Endothelial cell (in vitro differentiated cells): ENCODE data around the gene FAM135A. TPM values are rescaled to one million over a fixed set of nuclear protein-coding genes. Genes with fewer than 3 reads are reported as not detected.

Experiments used
- DNase-seq: peaks from one replicate; pipeline ENCODE4 v3.0.0; 2021; ENCODE audit warnings: low spot score
- H3K27ac Mint-ChIP-seq: one replicate; pipeline ENCODE4 v1.8.0; 2021; ENCODE audit warnings: mixed read lengths, inconsistent platforms; ENCODE audit not compliant: unreplicated experiment
- H3K27me3 Mint-ChIP-seq: one replicate; pipeline ENCODE4 v1.8.0; 2021; ENCODE audit warnings: mild to moderate bottlenecking, moderate library complexity, mixed read lengths, inconsistent platforms; ENCODE audit not compliant: unreplicated experiment
- H3K36me3 Mint-ChIP-seq: one replicate; pipeline ENCODE4 v1.8.0; 2021; ENCODE audit warnings: mild to moderate bottlenecking, low read depth, mixed read lengths, inconsistent platforms; ENCODE audit not compliant: unreplicated experiment
- H3K4me1 Mint-ChIP-seq: one replicate; pipeline ENCODE4 v1.8.0; 2021; ENCODE audit warnings: mild to moderate bottlenecking, mixed read lengths, inconsistent platforms; ENCODE audit not compliant: unreplicated experiment
- H3K4me3 Mint-ChIP-seq: one replicate; pipeline ENCODE4 v1.8.0; 2021; ENCODE audit warnings: mild to moderate bottlenecking, mixed read lengths, inconsistent platforms; ENCODE audit not compliant: unreplicated experiment
- H3K9me3 Mint-ChIP-seq: one replicate; pipeline ENCODE4 v1.8.0; 2021; ENCODE audit warnings: mixed read lengths, inconsistent platforms; ENCODE audit not compliant: unreplicated experiment
- CTCF ChIP-seq: fragments of 200-600 bp; sonication (generic); IDR thresholded peaks from one replicate; pipeline ENCODE4 v1.5.0; 2021; ENCODE audit warnings: antibody characterized with exemption; ENCODE audit not compliant: unreplicated experiment
- total RNA-seq: library from RNA; stranded (reverse); fragmentation: NEBNext Ultra II Directional; extraction: Animal tissue kit (Norgen Biotek cat#: 25700); gene quantifications from one replicate; pipeline ENCODE4 v1.2.1, GENCODE V29; 2021; ENCODE audit not compliant: unreplicated experiment

Gene FAM135A
- total RNA-seq, 1 donor from 2014 or later: 31.2 TPM

DNA sequence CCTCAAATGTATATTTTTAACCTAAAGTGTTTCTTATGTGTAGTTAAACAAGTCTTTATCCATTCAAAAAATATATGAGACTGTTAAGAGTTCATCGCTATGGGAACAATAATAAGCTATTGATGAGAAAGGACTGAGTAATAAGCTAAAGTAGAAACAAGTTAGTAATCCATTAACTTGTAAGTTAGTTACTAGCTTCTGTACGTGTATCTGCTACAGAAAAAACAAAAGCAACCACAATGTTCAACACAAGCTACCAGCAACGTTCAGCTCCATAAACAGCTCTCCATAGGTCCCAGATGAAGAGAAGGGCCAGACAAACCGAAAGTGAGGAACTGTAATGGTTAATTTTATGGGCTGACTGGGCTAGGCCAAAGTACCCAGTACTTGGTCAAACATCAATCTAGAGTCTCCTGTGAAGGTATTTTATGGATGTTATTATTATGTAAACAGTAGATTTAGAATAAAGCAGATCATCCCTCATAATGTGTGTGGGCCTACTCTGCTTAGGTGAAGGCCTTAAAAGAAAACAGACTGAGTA, 33.8 kb upstream of the FAM135A start:
- DNase-seq: no peak
- Mint-ChIP-seq H3K4me3 (no peak overlapping the region), H3K27ac (no peak overlapping the region), H3K9me3 (no peaks in the 10 kb centered on the region), H3K36me3 (no peaks in the 10 kb centered on the region), H3K27me3 (peaks cover 2% of the 10 kb centered on the region), H3K4me1 (peaks cover 9% of the 10 kb centered on the region)
- no peak for TF ChIP-seq CTCF

- Mint-ChIP-seq H3K27ac (no peak overlapping the region), H3K27me3 (peaks cover 2% of the 10 kb centered on the region), H3K36me3 (no peaks in the 10 kb centered on the region), H3K4me1 (peaks cover 9% of the 10 kb centered on the region), H3K4me3 (no peak overlapping the region), H3K9me3 (no peaks in the 10 kb centered on the region)
- TF ChIP-seq CTCF: no peak
- DNase-seq: no peak
Measured at GRCh38 chr6:70380252-70380651, 33.1 kb upstream of the FAM135A start.

GRCh38 chr6:70380771-70381416, 32.4 kb upstream of the FAM135A start:
- Mint-ChIP-seq H3K9me3 (no peaks in the 10 kb centered on the region), H3K4me3 (no peak overlapping the region), H3K27me3 (peaks cover 2% of the 10 kb centered on the region), H3K4me1 (peaks cover 9% of the 10 kb centered on the region), H3K27ac (no peak overlapping the region), H3K36me3 (no peaks in the 10 kb centered on the region)
- no peak for TF ChIP-seq CTCF
- DNase-seq: no peak

GRCh38 chr6:70381417-70381782, 31.9 kb upstream of the FAM135A start:
- DNase-seq: no peak
- Mint-ChIP-seq H3K4me3 (no peak overlapping the region), H3K27ac (no peak overlapping the region), H3K27me3 (peaks cover 2% of the 10 kb centered on the region), H3K36me3 (no peaks in the 10 kb centered on the region), H3K9me3 (no peaks in the 10 kb centered on the region), H3K4me1 (peaks cover 9% of the 10 kb centered on the region)
- no peak for TF ChIP-seq CTCF

- no peaks in the 10 kb centered on the region for H3K36me3 Mint-ChIP-seq
Measured at GRCh38 chr6:70385901-70386300, 27.4 kb upstream of the FAM135A start.

More at GRCh38 chr6:70385901-70386300, 27.4 kb upstream of the FAM135A start:
- H3K4me1 Mint-ChIP-seq: peaks cover 1% of the 10 kb centered on the region
- no peak overlapping the region for H3K4me3 Mint-ChIP-seq
- no peak for DNase-seq
- H3K9me3 Mint-ChIP-seq: no peaks in the 10 kb centered on the region
- H3K27ac Mint-ChIP-seq: no peak overlapping the region
- peaks cover 3% of the 10 kb centered on the region for H3K27me3 Mint-ChIP-seq
- TF ChIP-seq CTCF: no peak
